DMS153 treated with DMSO at 0.1 percent for 48 hours (cell line): Measurements from ENCODE around the gene MRPL12.
"Not testable (repeated sequence)": the region's sequence is repeated elsewhere in the genome, so short reads cannot be mapped to it uniquely, and the experiment has no call there.

Experiments used
- DNase-seq: peaks from one replicate; lab custom pipeline; 2025; ENCODE audit not compliant: unreplicated experiment; lab: John Stamatoyannopoulos, UW

The MRPL12 gene

DNA sequence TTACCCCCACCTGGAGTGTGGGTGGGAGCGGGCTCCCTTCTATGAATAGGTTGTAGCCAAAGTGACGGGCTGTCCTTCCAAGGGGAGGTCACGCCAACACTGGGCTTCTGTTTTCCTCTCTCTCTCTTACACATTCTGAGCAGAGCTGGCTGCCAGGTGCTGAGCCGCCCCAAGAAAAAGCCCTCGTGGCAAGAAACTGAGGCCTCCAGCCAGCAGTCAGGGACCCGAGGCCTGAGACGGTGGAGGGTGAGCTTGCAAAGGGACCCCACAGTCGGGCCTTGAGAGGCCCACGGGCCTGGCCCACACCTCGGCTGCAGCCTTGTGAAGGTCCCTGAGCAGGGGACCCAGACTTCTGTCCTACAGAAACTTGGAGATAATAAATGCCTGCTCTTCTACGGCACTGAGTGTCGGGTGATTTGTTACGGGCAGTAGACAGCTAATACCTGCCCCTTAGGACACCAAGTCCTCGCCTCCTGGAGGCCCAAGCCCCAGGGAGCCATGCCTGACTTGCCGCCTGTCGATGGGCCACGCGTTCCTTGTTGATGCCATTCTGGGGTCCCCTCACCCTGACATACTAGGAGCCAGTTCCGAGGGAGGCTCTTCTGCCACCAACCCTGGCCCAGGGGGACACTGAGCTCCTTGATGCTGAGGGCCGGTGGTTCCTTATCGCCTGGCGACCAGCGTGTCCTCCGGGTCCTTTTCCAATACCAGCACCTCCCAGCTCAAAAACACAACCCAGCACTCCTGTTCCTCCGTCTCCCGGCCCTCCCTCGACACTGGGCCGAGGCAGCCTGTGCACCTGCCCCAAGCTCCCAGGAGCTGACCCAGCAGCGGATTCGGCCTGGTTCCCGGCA is 35.0 kb downstream of the MRPL12 start:
- DNase-seq: no peak

DNA sequence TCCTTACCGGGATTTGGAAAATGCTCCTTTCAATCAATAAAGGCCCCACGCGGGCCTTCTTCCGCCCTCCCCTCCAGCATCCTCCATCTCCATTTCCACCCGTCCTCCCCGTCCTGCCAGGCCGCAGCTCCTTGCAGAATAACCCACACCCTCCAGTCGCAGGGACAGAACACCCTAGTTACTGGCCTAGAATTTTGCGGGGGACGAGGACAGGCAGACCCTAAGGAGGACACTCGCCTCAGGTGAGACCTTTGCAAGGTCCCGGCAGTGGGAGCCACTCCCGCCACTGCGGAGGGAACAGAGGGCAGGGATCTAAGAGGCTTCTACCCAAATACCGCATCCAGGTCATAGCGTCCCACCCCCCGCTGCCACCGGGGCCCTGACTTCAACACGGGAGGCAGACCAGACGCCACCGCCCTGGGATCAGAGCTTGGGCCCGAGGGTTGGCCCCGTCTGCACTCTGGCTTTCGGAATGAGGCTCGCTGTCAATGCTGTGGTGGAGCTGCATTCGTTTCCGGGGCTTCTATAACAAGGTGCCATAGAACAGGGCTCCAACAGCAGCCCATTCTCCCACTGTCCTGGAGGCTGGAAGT is 35.7 kb downstream of the MRPL12 start:
- DNase-seq: no peak

- not testable (repeated sequence) for DNase-seq
Measured at GRCh38 chr17:81739593-81739992, 36.4 kb downstream of the MRPL12 start.

- DNase-seq: no peak
Measured at GRCh38 chr17:81740395-81740961, 37.3 kb downstream of the MRPL12 start.

DNA sequence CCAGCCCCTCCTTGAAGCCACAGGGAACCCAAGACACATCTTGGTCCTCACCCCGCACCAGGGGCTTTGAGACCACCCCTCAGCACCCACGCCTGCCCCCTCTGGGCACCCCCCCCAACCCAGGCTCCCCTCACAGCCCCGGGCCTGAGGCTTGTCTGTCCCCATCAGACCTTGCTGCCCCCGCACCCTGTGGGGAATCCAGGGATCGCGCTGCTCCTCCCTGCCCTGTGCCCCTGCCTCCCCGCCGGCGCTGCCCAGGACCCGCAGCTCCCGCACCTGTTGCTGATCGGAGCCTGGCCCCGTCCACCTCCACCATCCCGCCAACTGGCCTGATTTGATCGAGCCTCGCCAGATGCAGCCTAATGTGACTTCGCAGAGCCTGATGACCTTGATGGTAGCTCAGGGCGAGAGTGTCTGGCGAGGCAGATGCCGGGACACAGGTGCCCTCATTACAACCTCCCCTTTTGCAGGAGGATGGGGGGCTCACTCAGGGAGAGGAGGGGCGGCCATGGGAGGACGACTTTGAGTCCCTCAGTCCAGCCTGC is 38.0 kb downstream of the MRPL12 start:
- no peak for DNase-seq

GRCh38 chr17:81741594-81742452 is 38.7 kb downstream of the MRPL12 start:
- DNase-seq: no peak
